ENCODE measurements around the gene COL8A2.
"Not testable (repeated sequence)": the region's sequence is repeated elsewhere in the genome, so short reads cannot be mapped to it uniquely, and the experiment has no call there.

Gene COL8A2

DNA sequence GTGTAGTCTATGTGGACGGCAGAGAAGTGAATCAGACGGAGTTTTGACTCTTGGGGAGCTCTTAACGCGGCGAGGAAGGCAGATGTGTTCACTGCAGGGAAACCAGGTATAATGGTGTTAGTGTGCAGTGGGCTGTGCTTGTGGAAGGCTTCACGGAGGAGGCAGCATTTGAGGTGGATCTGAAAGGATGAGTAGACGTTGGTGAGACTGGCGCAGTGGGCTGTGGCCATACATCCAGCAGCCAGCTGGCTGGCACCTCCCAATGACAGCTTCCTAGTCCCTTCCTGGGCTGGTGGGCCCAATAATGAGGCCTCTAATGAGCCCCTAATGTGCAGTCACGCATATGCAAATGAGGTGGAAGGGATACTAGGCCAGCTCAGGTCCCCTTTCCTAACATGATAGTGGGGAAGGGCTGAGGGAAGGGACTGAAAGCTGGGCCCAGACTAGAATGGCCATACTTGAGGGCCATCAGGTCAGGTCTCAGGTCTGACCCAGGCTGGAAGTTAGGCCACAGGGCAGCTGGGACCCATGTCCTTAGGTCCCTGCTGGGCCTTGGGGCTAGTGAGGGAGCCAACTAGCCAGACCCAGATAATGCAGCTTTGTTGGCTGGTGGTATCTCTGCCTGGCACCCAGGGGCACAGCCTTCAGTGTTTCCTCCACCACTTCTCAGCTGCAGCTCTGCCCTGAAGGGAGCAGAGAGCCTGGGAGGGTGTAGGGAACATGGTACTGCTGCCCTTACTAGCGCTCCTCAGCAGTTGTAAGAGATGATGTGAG, 34.8 kb upstream of the COL8A2 start:
- peak overlapping the region; percentile 74 for H3K4me2 ChIP-seq (ENCODE audit: low read length)
- no peak overlapping the region for H2AFZ ChIP-seq (ENCODE audit: low read length)
- H3K9me2 ChIP-seq (ENCODE audit: low read depth, low read length) = no peaks in the 10 kb centered on the region
- H3K27ac ChIP-seq (ENCODE audit: low read depth, low read length, poor library complexity, severe bottlenecking) = peak overlapping the region; percentile 85
- H3K9me3 ChIP-seq (ENCODE audit: low read length) = no peaks in the 10 kb centered on the region
- H3K9ac ChIP-seq (ENCODE audit: low read length) = peak overlapping the region; percentile 50; the same call in 1 of the 2 replicates
- H3F3A ChIP-seq (ENCODE audit: insufficient read depth, low read length) = no peaks in the 10 kb centered on the region
- no peak for TF ChIP-seq EZH2 (IDR thresholded peaks at IDR 0.05; ENCODE audit: borderline replicate concordance, low read length)
- TF ChIP-seq, protein P1, sequence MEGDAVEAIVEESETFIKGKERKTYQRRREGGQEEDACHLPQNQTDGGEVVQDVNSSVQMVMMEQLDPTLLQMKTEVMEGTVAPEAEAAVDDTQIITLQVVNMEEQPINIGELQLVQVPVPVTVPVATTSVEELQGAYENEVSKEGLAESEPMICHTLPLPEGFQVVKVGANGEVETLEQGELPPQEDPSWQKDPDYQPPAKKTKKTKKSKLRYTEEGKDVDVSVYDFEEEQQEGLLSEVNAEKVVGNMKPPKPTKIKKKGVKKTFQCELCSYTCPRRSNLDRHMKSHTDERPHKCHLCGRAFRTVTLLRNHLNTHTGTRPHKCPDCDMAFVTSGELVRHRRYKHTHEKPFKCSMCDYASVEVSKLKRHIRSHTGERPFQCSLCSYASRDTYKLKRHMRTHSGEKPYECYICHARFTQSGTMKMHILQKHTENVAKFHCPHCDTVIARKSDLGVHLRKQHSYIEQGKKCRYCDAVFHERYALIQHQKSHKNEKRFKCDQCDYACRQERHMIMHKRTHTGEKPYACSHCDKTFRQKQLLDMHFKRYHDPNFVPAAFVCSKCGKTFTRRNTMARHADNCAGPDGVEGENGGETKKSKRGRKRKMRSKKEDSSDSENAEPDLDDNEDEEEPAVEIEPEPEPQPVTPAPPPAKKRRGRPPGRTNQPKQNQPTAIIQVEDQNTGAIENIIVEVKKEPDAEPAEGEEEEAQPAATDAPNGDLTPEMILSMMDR (IDR thresholded peaks at IDR 0.05; ENCODE audit: low read length) = no peak
- H3K4me1 ChIP-seq (ENCODE audit: insufficient read depth, low read length, severe bottlenecking) = peaks cover 82% of the 10 kb centered on the region
- H4K20me1 ChIP-seq (ENCODE audit: insufficient read depth, low read length) = no peaks in the 10 kb centered on the region
- H3K36me3 ChIP-seq (ENCODE audit: insufficient read depth, low read length) = no peaks in the 10 kb centered on the region
- peaks cover 47% of the 10 kb centered on the region for H3K79me2 ChIP-seq (ENCODE audit: insufficient read depth, low read length)
- peak overlapping the region; percentile 40 for H3K4me3 ChIP-seq (ENCODE audit: low read depth, low read length, poor library complexity, severe bottlenecking)
- H3K27me3 ChIP-seq (ENCODE audit: insufficient read depth, low read length) = no peaks in the 10 kb centered on the region

DNA sequence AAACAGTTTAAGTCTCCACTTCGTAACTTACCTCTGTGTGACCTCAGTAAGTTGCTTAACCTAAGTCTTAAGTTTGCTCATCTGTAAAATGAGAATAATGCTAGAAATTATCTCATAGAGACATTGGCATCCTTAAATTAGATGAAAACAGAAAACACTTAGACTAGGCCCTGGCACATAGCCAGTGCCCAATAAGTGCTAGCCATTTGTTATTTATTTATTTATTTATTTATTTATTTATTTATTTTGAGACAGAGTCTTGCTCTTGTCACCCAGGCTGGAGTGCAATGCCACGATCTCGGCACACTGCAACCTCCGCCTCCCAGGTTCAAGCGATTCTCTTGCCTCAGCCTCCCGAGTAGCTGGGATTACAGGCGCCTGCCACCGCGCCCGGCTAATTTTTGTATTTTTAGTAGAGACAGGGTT, 33.8 kb upstream of the COL8A2 start:
- H3K4me3 ChIP-seq (ENCODE audit: low read depth, low read length, poor library complexity, severe bottlenecking) = peak overlapping the region; percentile 72
- H2AFZ ChIP-seq (ENCODE audit: low read length); H3F3A ChIP-seq (ENCODE audit: insufficient read depth, low read length); H3K36me3 ChIP-seq (ENCODE audit: insufficient read depth, low read length); H3K27me3 ChIP-seq (ENCODE audit: insufficient read depth, low read length); H3K9ac ChIP-seq (ENCODE audit: low read length); H3K9me2 ChIP-seq (ENCODE audit: low read depth, low read length); H4K20me1 ChIP-seq (ENCODE audit: insufficient read depth, low read length); H3K9me3 ChIP-seq (ENCODE audit: low read length): not testable (repeated sequence)
- peaks cover 73% of the 10 kb centered on the region for H3K4me1 ChIP-seq (ENCODE audit: insufficient read depth, low read length, severe bottlenecking)
- peaks cover 45% of the 10 kb centered on the region for H3K79me2 ChIP-seq (ENCODE audit: insufficient read depth, low read length)
- peak overlapping the region; percentile 65 for H3K4me2 ChIP-seq (ENCODE audit: low read length)
- H3K27ac ChIP-seq (ENCODE audit: low read depth, low read length, poor library complexity, severe bottlenecking) = peak overlapping the region; percentile 71

DNA sequence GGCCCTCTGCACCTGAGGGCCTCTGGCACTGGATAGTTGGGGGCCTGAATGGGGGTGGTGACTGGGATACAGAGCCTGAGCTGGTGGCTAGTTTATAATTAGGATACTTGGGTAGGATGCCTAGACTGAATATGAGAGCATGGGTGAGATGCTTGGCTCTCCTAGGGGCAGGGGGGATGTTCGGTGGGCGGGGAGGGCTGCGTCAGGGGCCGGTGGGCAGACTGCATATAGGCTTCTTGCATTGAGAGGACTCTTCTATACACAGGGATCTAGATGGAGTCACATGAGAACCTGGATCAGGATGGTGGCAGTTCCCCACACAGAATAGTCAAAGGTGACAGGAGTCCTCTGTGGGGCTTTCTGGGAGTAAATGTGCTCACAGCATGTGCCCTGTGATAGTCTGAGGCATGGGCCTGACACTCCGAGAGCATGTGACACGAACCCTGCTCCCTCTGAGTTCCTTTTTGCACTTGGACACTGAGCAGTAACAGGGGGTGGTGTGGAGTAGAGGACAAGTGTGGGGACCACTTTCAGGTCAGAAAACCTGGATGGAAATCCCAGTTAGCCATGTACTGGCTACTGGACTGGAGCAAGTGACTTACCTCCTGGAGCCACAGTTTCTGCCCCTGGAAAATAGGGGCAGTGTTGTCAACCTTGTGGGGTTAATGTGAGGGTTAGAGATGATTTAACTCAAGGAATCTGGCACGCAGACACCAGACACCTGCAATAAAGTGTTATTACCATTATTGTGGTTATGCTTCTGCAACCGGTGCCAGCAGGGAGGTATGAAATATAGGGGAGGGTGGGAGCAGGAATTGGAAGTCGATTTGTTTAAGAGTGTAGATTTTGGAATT, 33.2 kb upstream of the COL8A2 start:
- Histone ChIP-seq H4K20me1 (ENCODE audit: insufficient read depth, low read length) (no peaks in the 10 kb centered on the region), H2AFZ (ENCODE audit: low read length) (no peak overlapping the region), H3K4me2 (ENCODE audit: low read length) (peak overlapping the region; percentile 65), H3K9me2 (ENCODE audit: low read depth, low read length) (no peaks in the 10 kb centered on the region), H3F3A (ENCODE audit: insufficient read depth, low read length) (no peaks in the 10 kb centered on the region), H3K36me3 (ENCODE audit: insufficient read depth, low read length) (no peaks in the 10 kb centered on the region), H3K79me2 (ENCODE audit: insufficient read depth, low read length) (peaks cover 41% of the 10 kb centered on the region), H3K4me3 (ENCODE audit: low read depth, low read length, poor library complexity, severe bottlenecking) (peak overlapping the region; percentile 72), H3K9ac (ENCODE audit: low read length) (peak overlapping the region; percentile 98), H3K9me3 (ENCODE audit: low read length) (no peaks in the 10 kb centered on the region), H3K27ac (ENCODE audit: low read depth, low read length, poor library complexity, severe bottlenecking) (peak overlapping the region; percentile 71), H3K4me1 (ENCODE audit: insufficient read depth, low read length, severe bottlenecking) (peaks cover 68% of the 10 kb centered on the region), H3K27me3 (ENCODE audit: insufficient read depth, low read length) (no peaks in the 10 kb centered on the region)
- TF ChIP-seq EZH2 (IDR thresholded peaks at IDR 0.05; ENCODE audit: borderline replicate concordance, low read length) = no peak
- TF ChIP-seq, protein P1 (IDR thresholded peaks at IDR 0.05; ENCODE audit: low read length) = no peak; the same call in 1 of the 2 replicates

Data from OCI-LY1 (cell line).